Muscle of back (tissue), 11 donors: Measurements from ENCODE around the gene IL22RA1. TPM values are rescaled to one million over a fixed set of nuclear protein-coding genes. Genes with fewer than 3 reads are reported as not detected.

Source experiments
- DNase-seq, 3 donors: peaks; one replicate each; pipeline versions ENCODE4 v3.0.0 to v3.0.0-alpha.2; 2013
- polyA plus RNA-seq, 10 donors: library from polyadenylated mRNA; unstranded; fragments of 120-200 nt; gene quantifications; one replicate each; pipeline ENCODE4 v1.2.1, GENCODE V29; 2013; ENCODE audit not compliant: insufficient read length in 10 of 10

Gene IL22RA1
- polyA plus RNA-seq, 10 donors = 0.04 to 2.2 (median 0.11) TPM; not detected in 4

DNA sequence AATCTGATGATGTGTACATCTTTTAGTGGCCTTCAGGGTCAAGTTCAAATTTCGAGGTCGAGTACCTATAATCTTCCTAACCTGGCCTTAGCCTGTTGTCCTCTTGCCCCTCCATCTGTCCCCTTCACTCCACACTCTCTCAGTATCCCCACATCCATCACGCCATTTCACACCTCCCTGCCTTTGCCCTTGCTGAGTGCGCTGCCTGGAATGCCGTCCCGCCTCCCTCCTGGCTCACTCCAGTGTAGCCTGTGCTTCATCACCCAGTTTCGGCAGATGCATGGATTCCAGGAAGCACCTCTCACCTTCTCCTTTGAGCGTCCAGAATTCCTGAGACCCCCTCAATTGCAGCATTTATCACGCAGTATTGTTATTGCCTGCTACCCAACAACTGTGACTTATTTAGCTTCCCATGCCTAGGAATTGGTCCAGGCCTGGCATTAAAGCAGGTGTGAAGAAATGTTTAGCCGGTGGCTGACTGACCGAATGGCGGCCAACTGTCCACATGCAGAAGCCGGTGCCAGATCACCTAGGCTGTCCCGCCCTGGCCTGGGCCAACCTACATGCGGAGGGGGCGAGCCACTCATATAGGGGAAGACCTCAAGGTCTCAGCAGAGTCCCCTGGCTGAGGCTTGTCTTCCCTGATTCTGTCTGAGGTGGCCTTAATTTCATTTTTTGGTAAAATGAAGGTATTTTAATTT lies 65.5 kb downstream of the IL22RA1 start:
- DNase-seq = no peak

DNA sequence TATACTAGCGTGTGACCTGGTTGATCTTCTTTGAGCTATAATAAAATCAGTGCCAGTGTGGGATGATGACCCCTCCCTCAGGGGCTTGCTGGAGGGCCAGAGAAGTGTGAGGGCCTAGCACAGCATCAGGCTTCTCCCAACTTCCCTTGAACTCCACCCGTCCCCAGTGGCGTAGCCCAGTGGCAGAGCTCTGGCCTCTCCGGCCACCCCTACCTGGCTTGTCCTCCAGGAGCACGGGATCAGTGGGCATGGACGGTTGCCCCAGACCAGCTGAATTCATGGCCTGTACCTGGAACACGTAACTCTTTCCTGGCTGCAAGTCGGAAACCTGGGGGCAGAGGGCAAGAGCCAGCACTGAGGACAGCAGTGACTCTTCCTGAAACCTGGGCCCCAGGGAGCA lies 67.0 kb downstream of the IL22RA1 start:
- DNase-seq = no peak

DNA sequence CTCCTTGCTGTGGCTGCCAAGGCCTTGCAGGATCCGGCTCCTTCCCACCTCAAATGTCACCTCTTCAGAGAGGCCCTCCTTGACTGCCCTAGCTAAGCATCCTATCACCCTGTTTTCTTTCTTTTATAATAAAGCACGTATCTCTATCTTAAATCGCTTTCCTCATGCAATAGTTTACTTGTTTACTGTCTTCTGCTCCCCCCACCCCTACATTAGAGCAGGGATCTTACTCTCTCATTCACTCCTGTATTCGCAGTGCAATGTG lies 67.4 kb downstream of the IL22RA1 start:
- DNase-seq = no peak

DNA sequence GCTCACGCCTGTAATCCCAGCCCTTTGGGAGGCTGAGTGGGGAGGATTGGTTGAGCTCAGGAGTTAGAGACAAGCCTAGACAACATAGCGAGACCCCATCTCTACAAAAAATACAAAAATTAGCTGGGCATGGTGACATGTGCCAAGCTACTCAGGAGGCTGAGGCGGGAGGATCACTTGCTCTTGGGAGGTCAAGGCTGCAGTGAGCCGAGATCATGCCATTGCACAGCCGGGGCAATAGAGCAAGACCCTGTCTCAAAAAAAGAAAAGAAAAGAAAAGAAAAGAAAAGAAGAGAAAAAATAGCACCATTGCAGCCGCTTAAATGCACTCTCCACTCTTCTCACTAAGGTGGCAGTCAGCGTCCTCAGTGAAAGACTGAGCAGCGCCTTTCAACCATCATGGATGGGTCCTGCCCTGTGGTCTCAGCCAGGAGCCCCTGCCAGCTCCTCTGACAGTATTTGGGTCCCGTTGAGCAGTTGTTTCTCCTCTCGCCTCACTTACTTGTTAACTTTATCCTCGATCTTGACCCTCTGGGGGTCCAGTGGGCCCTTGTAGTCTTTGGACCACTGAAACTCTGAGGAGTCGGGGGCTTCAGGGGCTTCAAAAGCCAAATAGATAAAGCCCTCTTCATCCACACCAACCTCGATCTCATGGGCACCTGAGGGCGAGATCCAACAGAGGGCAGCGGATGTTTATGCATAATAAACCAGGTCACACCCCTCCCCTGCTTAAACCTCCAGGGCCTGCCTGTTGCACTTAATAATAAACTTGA lies 67.9 kb downstream of the IL22RA1 start:
- DNase-seq = no peak

DNA sequence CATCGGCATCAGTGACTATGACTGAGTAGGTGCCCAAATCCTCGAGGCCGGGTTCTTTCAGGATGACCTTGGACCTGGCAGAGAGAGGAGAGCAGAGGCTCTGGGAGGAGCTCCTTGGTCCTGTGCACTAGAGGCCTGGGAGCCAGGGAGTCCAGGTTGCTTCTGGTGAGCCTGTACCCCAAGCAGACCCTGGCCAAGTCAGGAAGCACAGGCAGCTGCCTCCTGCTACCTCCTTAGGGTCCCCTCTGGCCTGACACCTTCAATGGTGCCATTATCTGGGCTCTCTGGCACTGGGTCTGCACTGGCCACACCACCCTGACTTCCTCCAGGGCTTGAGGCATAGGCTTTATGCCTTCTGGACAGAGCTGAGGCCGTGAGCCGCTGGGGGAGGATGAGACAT lies 68.7 kb downstream of the IL22RA1 start:
- DNase-seq = no peak

DNA sequence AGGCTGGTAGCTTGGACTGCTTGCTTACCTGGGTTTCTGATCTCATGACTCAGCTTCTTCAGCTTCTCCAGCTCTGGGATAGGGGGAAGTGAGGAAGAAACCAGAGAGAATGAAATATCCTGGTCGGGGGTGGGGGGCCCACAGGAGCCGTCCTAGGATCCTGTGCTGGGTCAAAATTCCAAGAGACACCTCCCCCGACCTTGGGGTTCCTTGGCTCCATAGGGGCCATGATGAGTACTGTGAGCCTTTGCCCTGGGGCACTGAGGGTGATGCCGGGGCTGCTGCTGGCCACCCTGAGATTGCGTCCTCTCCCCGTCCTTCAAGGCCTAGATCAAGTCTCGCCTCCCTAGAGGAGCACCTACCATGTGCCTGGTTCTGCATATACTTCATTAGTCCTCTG lies 71.0 kb downstream of the IL22RA1 start:
- no peak for DNase-seq

DNA sequence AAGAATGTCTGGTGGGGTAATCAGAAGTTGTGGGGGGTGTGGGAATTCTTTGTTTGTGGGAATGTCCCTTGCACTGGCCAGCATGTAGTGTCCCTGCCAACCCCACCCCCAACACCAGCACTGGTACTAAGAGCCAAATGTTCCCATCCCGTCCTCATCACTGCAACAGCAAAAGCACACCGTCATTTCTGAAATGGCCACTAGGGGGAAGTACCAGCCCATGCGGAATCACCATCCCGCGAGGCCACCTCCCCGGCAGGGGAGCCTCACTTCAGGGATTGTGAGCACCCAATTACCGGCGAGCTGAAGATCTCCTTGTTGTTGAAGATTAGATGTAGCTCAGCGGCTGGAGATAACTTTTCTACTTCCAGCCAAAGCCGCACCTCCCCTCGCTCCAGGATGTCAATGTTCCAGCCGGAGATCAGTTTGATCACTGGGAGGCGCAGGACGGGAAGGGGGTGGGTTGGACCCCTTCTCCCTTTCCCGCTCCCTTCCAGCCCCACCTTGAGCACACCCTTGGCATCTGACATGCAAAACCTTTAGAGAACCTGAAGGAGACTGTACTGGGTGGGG lies 72.0 kb downstream of the IL22RA1 start:
- peak; percentile 71 to 80 (median 72) for DNase-seq

DNA sequence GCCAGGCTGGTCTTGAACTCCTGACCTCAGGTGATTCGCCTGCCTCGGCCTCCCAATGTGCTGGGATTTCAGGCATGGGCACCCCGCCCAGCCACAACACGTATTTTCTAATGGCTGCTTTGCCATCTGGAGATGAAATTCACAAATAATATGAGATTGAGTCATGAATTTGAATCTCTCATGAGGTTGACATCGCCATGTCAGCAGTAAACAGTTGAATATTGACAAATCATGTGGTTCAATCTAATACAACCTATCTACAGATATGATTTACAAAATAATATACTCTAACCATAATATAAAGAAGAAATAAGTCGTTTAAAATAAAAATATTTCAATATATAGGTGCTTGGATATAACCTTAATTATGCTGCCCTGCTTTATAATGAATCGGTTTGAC lies 73.1 kb downstream of the IL22RA1 start:
- no peak for DNase-seq

Other genes with a start within 250 kb of the IL22RA1 start
- gene CNR2, start 229.8 kb downstream of the IL22RA1 start, polyA plus RNA-seq = under 1 TPM in 9 of 10 donors, not detected in 1; 0.03 to 0.18 (median 0.06) TPM
- 100 to 1,000 TPM in 7 of 10 donors, 10 to 100 TPM in 3; 96.5 to 144 (median 104) TPM for gene PNRC2, start 183.3 kb downstream of the IL22RA1 start, polyA plus RNA-seq
- gene SRSF10, start 162.8 kb downstream of the IL22RA1 start, polyA plus RNA-seq = 100 to 1,000 TPM in 6 of 10 donors, 10 to 100 TPM in 4; 92.2 to 147 (median 121) TPM
- gene MYOM3, start 31.0 kb downstream of the IL22RA1 start, polyA plus RNA-seq = 100 to 1,000 TPM; 221 to 445 (median 363) TPM
- 1 to 10 TPM in 2 of 10 donors, under 1 TPM in 8; 0.08 to 1.6 (median 0.14) TPM for gene IFNLR1, start 44.1 kb upstream of the IL22RA1 start, polyA plus RNA-seq
- 10 to 100 TPM in 1 of 10 donors, 1 to 10 TPM in 1, under 1 TPM in 6, not detected in 2; 0.08 to 10.4 (median 0.16) TPM for gene GRHL3, start 176.2 kb upstream of the IL22RA1 start, polyA plus RNA-seq